HG03045 (cell line): ENCODE results near the gene CYTH1.

ENCODE experiments used
- ATAC-seq: cut with Tn5 transposase; IDR thresholded peaks from one replicate; pipeline ENCODE4 v1.9.1; 2021; ENCODE audit warnings: mild to moderate bottlenecking, moderate library complexity; ENCODE audit not compliant: unreplicated experiment

CYTH1 gene

DNA sequence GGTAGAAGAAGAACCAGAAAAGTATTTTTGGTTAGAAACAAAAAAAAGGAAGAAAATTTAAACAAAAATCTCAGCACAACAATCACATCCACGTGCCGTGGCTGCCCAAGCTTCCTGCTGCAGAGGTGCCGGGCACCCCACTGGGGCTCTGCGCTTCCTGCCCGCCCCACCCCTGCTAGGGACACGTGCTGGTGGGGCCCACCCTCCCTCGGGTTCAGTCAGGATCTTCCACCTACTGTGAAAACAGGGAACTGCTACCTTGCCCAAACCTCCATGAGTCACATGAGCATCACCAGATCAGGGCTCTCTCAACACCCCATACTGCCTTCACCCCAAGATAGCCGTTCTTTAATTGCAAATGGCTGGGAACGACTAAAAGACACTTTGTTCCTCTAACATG is 24.4 kb upstream of the CYTH1 start:
- ATAC-seq: no peak

DNA sequence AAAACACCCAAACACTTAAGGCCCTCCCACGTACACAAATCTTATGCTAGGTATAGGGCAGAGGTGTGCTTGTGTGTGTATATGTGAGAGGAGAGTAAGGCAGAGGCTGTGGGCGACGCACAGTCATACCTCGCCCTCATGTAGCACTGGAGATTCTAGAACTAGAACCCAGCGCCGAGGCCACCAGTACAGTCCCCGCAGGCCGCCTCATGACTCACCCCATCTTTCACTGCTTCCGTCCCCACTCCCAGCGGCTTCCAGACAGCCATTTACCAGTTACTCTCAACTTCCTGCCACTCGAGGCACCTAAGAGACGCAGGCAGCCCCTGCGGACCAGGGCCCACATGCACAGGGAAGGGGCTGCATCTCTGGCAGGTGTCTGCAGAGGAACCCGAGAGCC is 23.2 kb upstream of the CYTH1 start:
- ATAC-seq: no peak

DNA sequence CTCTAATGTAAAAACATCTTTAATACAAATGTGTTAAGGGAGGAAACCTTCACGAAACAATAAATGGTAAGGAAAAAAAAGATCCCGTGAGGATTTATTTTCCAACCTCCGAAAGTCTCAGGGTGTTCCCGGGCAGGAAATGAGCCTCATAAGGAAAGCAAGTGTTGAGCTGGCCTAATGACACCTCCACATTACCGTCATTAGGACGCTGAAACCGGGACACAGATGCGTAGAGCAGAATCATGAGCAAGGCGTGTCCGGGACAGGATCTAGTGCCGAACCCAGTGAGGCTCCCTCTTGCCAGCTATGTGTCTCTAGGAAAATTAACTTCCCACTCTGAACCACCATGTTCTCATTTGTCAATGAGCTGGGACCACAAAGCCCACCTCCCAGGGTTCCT is 22.7 kb upstream of the CYTH1 start:
- ATAC-seq: no peak

DNA sequence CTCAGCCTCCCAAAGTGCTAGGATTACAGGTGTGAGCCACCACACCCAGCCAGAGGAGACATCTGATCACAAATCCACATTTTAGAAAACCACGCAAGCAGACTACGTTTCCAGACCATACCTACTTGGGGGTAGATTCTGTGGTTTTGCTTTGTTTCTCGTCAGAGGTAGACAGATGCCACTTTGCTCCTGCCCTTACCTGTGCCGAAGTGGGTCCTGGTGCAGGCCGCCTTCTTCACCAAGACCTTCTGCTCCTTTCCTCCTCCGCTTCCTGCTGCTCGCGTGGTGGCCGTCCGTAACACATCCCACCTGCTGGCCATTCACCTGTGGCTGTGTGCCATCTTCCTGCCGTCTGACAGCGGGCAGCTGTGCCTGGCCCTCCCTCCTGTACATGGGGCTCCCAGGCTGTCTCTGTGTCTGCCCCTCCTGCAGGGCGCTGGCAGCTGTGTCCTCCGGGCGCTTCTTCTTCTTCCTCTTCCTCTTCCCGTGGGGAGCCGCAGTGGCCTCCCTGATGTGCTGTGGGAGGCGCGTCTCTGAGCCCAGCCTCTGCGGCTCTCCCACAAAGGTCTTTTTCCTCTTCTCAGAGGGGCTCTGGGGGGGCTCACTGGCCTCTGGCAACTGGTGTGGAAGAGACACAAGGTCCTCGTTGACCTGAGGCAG is 21.2 kb upstream of the CYTH1 start:
- ATAC-seq: no peak

DNA sequence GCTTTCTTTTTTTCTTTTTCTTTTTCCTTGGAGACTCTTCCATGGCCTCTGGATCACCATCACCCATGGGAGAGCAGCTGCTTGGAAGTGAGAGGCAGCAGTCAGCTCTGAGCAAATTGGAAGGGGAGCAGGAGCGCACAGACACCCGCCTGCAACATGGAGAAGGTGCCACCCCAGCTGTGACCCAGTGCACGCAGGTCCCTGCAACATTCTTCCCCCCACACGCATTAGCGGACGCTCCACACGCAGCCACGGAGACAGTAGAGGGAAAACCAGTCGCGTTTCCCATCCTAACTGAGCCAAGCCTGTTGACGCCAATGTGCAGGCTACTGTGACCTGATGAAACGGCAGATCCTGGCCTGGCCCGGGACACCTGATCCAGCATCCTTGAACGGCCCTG is 20.4 kb upstream of the CYTH1 start:
- ATAC-seq: no peak

DNA sequence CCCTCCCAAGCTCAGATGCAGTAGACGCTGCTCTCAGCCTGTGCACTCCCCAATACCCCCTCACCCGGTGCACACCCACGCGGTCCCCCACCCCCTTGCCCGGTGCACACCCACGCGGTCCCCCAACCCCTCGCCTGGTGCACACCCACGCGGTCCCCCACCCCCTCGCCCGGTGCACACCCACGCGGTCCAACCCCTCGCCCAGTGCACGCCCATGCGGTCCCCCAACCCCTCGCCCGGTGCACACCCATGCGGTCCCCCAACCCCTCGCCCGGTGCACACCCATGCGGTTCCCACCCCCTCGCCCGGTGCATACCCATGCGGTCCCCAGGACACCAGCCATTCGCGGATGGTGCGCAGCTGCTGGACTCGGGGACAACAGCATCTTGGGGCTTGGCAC is 19.9 kb upstream of the CYTH1 start:
- no peak for ATAC-seq

DNA sequence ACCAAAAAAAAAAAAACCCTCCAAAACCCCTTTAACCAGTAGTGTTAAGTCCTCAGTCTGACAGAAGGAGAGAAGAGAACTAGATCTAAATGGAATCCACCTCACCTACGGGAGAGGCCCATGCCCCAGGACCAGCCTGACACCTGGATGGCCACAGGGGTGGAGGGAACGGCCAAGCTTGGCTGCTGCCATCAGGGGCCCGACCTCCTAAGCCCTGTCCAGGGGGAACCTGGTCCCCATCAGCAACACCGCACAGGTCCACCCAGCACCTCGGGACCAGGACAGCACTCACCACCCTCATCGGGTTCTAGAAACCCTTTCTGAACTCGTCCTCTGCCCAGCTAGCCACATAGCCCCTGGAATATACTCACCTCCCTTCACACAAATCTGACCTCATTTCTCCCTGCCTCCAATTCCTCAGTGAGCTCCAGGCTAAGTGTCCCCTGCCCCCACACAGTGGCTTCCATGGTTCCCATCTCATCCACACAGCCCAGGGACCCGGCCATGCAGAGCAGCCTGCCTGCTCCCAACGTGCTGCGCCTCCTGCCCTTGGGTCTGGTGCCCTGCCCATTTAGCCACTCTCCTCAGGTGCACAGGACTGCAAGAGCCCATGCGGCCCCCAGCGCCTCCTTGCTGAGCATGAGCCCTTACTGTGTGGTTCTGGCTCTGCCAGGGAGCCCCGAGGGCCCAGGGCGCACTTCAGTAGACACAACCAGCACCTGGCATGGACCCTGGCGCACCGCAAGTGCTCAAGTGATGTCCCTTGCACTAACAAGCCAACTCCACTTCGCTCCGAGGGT is 18.3 kb upstream of the CYTH1 start:
- ATAC-seq: no peak

DNA sequence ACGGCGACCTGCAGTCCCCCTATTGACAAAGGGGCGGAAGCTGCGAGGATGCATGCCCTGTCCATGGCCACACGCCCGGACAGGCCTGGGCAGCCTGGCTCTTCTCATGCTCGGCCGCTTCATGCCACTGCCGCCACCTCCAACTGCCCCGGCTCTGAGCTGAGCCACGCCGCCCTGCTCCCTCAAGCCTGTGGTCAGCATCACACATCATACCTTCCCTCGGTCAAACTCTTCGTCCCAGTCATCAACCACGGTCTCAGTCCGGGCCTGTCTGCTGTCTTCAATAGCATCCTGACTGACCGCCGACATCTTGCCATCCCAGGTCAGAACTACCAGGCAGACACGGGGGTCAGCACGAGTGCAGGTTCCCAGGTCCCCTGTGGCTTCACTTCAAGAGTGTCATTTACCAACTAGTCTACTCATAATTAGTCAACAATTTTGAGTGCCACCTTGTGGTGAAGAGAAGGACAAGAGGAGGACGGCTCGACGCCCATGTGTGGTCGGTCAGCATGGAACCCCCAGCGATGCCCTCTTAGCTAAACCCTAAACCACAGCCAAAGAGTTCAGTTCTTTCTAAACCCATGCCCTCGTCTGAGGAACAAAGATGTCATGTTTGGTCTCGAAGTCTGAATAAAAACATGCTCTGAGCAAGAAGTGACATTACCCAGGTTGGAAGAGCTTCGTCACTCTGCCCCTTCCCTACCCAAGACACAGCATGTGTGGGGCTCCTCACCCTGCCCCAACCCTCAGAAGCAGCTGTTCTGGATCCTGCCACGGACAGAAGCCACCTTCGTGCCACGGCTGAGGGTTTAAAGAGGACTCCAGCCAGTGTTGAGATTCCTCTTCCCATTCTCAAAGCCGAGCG is 16.9 kb upstream of the CYTH1 start:
- no peak for ATAC-seq

DNA sequence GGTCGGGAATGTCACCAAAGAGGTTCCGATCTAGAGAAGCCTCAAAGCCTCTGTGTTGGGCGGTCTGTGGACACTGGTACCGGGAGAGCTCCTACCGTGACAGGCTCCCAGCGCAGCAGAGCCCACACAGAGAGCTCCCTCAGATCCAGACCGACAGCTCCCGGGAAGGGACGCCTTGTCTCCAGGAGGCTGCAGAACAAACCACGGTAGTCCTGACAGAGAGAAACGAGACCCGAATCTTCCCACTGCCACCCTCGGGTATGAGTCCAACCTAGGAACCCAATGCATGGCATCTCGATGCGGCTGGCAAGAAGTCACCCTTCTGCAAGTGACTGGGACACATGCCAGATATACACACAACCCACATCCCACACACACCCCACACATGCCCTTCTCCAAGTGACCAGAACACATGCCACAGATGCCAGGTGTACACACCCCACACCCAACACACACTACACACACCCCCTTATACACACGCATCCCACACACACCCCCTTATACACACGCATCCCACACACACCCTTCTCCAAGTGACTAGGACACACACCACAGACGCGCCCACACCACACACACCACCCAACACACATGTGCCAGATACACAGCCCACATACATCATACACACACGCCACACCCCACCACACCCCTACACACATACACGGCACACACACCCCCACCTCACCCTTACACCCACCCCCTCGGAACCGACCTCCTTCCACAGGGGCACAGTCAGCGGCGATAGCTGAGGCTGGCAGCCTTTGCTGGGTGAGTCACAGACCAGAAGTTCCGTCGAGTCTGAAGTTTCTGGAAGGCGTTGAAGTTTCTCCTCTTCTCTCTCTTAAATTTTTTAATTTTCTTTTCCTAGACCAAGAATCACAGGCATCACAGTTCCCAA is 15.9 kb upstream of the CYTH1 start:
- no peak for ATAC-seq

DNA sequence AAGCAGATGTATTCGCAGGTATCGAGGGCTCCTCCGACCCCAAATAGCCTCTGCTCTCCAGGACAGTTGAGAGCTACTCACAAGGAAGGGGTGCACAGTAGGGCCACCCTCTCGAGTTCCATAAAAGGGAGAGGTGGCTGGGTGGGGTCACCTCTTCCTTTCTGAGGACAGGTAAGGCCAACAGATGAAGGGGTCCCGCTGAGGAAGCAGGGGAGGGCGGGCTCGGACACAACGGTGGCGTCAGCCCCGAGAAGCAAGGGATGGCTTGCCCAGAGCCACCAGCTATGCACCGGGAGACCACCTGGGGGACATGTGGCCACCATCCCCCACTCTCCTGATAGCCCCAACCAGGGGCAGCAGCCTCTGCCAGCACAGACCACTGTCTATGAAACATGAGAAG is 15.1 kb upstream of the CYTH1 start:
- ATAC-seq: no peak

DNA sequence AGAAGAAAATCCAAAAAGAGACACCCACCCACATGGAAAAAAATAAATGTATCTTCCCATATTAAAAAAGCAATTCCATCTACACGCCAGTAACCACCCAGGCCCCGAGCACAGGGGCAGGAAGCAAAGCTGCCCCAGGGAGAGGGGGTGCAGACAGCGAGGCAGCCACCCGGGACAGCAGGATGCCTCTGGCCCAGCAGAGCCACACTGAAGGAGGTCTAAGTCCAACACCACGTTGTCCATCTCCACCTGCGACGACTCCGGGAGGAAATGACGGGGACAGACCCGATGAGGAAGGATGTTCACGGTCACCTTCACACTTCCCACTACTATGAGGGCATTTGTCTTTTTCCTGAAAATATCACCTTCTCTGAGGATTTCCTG is 14.4 kb upstream of the CYTH1 start:
- ATAC-seq: no peak

DNA sequence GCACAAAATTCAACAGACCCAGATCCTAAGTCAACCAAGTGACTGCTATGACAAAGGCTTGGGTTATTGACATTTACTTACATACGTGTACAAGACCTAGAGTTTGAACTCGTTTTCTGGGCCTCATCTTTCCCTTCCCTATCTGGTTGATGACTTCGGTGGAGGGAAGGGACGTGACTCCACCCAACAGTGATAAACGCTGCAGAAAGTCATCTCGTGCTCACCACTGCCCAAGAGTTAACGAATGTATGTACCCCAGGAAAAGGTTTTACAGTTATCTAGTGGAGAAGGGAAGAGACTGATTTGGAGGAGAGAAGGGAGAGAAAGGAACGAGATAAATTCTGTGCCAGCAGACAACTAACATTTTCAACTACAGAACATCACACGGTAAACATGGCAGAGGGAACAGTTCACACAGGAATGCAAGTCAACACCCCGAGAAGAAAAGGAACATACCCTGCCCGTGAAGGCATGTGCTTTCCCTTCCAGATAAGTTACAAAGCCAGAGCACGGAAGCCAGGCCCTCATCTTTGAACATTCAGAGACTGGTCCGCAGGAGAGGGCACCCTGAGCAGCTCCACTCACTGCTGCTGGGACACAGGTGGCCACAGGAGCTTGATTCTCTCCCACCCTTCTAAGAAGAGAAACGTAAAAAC is 13.9 kb upstream of the CYTH1 start:
- ATAC-seq: no peak

DNA sequence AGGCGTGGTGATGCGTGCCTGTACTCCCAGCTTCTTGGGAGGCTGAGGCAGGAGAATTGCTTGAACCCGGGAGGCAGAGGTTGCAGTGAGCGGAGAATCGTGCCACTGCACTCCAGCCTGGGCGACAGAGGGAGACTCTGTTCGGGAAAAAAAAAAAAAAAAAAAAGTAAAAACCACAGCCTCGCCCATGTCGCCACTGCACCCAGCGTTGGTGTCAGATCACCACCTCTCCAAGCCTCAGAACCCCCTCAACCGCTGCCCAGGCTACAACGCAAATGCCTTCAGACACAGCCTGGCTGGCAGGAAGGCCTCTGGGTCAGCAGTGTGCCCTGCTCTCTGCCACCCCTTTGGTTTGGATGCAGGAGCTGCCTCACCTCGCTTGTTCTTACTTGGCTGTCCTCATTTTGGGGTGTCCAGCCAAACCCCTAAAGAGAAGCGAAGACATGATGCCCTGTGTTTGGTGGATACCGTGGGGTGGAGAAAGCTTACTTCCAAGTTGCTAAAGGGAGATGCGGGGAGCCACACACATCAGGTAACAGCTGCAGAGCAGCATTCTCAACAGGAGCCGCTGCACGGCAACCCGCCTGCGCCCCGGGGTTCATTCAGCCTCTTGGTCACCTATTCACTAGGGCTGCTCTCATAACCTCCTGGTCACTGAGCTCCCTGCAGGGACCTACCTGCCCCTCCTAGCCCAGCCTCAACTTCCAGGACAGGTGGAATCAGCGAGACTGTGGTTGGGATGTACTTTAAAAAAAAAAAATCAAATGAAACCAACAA is 13.0 kb upstream of the CYTH1 start:
- no peak for ATAC-seq

DNA sequence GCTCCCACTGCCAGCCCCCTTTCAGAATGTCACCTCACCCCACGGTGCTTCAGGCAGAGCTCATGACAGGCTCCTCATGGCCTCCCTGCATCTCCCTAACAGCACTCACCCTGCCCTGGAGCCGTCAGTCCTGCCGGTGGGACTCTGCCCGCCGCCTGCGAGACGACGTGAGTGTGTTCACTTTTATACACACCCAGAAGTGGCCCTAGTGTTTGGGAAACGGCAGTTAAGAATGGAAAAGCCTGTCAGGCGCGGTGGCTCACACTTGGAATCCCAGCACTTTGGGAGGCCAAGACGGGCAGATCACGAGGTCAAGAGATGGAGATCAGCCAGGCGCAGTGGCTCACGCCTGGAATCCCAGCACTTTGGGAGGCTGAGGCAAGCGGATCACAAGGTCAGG is 12.3 kb upstream of the CYTH1 start:
- no peak for ATAC-seq

DNA sequence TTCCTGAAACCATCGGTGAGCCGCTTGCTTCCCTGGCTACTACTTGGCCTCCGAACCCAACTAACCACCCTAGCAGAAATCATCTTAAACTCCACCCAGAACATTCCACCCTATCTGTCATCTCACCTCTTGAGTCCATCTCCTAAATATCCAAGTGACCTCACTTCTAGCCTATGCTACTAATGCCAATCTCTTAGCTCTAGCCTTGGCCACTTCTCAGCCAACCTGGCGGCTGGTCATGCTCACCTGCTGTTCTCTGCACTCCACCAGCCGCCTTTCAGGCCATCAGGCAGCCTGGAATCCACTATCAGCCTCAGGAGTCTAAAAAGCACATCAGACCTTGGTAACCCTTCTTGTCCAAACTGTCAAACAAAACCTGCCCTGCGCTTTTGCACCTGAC is 11.9 kb upstream of the CYTH1 start:
- ATAC-seq: no peak

DNA sequence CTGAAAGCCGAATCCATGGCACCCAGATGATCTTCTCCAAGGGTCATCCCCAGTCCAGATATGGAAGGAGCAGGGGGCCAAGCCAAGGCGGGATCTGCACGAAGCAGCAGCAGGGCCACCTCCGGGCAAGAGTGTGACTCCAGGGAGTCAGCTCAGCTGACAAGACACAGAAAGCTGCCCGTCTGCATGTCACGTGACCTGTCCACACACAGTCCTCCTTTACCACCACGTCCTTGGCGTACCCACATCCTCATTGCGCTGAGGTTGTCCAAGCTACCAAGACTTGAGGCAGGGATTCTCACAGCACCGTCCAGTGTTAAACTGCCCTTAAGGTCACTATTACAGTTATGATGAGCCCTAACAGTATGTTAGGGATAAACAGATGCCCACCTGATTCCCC is 11.3 kb upstream of the CYTH1 start:
- no peak for ATAC-seq

DNA sequence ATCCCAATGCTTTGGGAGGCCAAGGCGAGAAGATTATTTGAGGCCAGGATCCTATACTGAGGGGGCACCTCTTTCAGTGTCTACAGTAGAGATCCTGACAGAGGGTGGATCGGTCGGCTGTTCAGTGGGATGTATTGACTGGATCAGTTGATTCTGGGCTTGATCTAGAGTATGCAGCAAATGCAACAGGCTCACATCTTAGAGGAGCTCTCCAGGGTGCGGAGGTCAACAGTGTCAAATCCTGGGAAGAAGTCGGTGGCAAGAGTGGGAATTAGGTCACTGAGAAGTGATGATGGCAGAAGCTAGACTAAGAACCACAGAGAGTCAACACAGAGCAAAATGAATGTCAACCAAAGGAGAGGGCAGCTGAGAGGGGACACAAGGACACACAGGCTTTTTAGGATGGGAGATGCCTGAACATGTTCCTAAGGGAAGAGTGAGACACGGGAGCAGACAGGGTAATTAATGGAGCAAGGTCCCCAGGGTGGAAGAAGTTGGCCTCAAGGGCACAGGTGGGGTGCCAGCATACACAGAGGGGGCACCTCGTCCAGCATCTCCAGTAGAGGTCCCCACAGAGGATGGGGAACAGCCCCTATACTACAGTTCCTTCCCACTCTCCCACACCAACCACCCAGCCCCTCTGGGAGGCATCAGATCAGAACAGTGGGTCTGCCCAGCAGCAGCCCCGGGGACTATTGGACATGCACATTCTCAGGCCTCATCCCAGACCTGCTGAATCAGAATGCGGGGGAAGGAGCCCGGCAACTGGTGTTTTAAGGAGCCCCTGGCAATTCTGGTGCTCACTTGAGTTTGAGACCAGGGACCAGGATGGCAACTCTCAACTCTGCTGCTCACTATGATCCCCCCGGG is 10.0 kb upstream of the CYTH1 start:
- no peak for ATAC-seq

DNA sequence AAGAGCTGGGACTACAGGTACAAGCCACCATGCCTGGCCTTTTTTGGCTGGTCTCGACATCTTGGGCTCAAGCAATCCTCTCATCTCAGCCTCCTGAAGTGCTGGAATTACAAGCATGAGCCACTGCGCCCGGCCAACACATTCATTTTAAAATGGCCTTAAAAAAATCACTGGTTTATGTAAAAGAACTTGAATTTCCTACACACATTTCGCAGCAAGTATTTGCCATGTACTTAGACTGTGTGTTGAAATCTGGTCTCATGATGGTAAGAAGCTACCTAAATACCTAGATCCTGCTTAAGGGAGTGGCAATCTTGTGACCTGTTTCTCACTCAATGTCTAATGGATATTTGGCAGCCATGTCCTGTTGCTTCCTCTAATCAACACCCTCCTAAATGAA is 8.5 kb upstream of the CYTH1 start:
- no peak for ATAC-seq
